GM19452 (cell line): Measurements from ENCODE around the gene IFI27.
A peak's percentile ranks its signal among the peaks of the same experiment; 100 is the strongest.
"Not testable (repeated sequence)": the region's sequence is repeated elsewhere in the genome, so short reads cannot be mapped to it uniquely, and the experiment has no call there.

Experiments used
- ATAC-seq: cut with Tn5 transposase; IDR thresholded peaks from one replicate; pipeline ENCODE4 v1.9.1; 2021; ENCODE audit not compliant: unreplicated experiment

The IFI27 gene

DNA sequence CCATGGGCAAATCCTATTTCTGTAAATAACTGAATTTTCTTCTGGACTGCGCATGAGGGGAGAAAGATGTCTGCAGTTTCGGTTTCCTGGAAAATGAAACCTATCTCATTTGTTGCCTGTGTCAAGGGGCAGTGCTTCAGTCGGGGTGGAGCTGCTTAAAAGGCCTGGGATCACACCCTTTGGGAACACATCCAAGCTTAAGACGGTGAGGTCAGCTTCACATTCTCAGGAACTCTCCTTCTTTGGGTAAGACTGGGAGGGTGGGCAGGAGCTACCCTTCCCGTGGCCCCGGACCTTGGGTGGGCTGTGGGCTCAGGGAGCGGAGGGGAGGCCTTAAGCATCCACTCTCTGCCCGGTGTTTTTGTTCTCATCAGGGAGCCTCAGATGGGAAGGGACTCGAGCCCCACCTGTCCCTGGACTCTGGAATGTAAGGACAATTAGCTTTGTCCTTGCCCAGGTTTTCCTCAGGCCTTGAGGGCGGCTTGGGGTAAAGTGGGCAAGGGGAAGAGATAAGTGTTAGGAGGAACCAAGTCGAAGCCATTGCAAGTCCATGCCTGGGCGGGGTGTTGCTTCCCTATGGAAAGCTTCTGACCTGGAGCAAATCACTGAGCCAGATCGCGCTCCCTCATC, at the start of gene IFI27:
IFI27 (plus strand) TSS at position 185 of the 630 bp plus-strand sequence.
- ATAC-seq: no peak

DNA sequence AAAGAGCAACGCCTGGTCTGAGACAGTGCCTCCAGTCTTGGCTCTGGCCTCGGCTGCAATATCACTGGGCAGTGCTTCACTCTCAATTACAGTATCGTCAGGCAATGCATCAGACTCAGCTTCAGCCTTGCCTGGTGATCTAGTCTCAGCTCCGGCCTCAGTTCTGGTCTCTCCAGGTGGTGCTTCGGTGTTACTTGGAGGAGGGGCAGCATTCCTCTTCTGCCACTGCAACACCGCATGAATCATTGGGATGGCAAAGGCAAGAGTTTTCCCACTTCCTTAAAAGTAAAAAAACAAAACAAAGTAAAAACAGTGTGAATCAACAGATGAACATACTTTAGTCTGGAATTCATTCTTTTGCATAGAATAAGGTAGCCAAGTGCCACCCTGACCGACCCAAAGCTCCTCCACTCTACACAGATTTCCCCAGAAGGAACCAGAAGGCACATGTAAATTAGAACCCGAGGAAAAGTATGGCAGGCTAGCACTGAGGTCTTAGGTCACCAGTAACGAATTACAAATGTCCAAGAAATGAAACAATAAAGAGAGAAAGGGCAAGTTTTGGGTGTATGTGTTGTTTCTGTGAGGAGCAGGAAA, 48.1 kb upstream of the IFI27 start:
- no peak for ATAC-seq

DNA sequence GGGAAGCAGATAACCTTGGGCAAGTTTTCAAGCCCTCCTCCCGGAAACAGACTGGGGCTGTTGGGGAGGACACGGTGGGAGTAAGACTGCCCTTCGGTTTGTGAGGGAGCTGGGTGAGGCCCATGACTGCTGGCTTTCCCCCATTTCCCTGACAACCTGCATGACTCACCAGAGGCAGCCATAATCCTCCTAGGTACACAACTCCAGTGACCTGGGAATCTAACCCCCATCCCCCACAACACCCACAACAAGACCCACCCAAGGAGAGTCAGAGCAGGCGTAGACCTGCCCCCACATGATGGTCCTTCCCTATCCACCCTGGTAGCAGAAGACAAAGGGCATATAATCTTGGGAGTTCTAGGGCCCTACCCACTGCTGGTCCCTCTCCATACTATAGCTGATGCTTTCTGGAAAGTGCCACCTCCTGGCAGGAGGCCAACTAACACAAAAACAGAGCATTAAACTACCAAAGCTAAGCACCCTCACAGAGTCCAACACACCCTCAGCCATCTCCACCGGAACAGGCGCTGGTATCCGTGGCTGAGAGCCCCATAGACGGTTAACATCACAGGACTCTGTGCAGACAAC, 44.4 kb upstream of the IFI27 start:
- ATAC-seq: no peak

DNA sequence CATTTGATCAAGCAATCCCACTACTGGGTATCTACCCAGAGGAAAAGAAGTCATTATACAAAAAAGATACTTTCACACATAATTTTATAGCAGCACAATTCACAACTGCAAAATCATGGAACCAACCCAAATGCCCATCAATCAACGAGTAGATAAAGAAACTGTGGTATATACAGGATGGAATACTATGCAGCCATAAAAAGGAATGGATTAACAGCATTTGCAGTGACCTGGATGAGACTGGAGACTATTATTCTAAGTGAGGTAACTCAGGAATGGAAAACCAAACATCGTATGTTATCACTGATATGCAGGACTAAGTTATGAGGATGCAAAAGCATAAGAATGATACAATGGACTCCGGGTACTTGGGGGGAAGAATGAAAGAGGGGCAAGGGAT, 38.5 kb upstream of the IFI27 start:
- ATAC-seq: not testable (repeated sequence)

DNA sequence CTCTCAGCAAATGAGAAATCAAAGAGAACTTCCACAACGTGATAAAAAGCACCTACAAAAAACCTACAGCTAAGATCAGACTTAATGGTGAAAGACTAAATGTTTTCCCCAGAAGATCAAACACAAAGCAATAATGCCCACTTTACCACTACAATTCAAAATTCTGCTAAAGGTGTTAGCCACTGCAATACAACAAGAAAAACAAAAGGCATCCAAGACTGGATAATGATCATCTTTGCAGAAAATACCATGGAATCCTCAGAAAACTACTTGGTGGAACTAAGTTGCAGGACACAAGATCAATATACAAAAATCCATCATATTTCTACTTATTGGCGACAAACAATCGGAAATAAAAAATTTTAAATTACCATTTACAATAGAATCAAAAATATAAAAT, 36.0 kb upstream of the IFI27 start:
- no peak for ATAC-seq

DNA sequence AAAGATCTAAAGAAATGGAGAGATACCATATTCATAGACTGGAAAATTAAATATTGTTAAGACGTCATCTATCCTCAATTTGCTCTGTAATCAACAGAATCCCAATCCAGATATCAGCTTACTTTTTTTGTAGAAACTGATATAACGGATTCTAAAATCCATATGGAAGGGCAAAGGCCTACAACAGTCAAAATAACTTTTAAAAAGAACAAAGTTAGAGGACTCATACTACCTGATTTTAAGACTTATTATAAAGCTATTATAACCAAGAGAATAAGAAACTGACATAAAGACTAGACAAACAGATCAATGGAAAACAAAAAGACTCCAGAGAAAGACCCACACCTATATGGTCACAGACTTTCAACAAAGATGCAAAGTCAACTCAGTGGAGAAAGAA, 35.5 kb upstream of the IFI27 start:
- ATAC-seq: no peak

DNA sequence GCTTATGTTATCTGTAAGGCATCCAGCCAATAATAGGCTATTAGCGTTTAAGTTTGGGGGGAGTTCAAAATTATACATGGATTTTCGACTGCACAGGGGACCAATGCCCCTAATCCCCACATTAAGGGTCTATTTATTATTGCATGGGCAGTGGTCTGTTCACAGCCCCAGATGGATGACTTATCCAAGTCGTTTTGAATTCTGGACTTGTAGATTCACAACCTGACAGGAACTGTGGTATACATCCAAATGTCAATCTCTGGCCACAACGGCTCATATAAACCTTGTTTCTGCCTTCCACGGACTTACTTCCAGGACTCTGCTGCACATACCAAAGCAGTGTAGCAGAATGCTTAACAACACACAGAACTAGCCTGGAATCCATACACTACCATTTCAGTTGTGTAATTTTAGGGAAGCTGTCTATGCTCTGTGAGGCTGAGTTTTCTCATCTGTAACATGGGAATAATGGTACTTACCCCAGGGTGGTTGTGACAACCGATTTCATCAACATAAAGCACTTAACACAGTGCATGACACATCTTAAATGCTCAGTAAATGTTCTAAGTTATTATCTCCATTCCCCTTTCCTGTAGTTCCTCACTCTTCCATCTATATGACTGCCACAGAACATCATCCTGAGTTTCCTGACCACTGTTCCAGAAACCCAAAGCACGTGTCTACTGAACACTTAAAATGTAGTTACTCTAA, 33.3 kb upstream of the IFI27 start:
- no peak for ATAC-seq

DNA sequence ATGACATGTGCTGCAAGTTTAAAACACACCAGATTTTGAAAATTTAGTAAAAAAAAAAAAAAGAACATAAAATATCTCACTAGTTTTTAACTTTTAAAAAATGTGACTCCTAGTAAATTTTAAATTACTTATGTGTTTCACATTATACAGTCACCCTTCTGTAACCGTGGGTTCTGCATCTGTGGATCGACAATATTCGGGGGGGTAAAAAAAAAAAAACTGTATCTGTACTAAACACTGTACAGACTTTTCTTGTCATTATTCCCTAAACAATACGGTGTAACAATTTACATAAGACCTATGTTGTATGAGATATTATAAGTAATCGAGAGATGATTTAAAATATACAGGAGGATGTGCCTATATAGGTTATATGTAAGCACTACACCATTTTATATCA, 32.7 kb upstream of the IFI27 start:
- ATAC-seq: no peak

DNA sequence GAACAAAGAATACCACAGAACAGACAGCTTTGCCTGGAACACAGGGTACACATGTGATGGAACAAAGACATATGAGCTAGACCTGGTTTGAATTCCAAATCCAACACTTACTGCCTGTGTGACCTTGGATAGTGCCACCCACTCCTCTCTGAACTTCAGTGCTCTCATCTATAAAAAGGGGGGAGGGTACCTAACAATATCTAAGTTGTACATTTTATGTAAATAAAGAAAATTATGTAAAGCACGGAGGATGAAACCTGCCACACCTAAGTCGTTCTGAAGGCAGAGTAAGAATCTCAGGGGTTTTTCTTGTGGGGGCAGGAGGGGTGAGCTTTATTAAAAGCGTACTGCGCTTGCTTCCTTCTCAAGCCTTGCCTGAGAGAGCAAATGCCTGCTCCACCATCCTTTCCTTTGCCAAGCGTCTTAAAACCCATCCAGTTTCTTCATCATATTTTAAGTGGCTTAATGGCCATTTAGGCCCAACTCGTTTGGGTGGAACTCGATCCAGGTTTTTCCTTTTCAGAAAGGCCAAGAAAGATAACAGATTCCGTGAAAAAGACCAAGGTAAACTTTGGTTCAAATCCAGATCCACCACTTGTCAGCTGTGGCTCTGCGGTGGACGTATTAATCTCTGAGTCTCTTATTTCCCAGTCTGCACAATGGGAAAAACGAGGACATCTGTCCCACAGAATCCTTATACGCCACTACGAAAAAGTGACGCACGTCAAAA, 30.5 kb upstream of the IFI27 start:
- no peak for ATAC-seq

DNA sequence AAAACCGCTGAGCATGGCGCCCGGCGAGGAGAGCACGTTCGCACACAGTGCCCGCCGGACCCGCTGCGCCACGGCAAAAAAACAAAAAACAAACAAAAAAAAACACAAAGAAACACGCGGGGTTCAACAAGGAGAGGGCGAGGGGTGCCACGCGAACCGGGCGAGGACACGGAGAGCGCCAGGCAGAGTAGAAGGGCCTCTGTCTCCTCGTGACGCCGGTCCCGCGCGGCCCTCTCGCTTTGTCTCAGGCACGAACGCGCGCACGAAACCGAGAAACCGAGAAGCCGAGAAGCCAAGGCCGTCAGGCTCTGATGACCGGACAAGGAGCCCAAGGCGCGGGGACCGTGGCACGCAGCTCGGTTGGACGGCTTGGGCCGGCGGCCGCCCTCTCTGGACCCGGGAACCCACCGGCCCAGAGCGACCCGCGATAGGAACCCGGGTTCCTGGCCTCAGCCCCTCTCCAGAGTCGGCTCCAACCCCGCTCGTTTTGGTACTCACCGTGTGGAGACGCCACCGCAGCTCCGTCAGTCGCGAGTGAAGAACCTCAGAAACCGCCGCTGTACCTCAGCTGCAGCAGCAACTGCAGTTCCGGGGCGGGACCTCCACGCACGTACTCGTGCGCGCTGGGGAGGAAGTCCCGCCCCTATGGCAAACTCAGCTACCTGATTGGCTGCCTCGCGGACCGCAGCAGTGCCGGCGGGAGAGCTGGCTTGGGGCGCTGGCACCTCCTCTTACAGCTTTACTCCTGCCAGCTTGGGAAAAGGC, 29.7 kb upstream of the IFI27 start, which contains the start of the genes DDX24 and IFI27L1:
DDX24 (minus strand) TSS at position 582 of the 765 bp plus-strand sequence. CDS start 1,460 bp downstream, outside the sequence.
IFI27L1 (plus strand) TSS at position 690 of the 765 bp plus-strand sequence. CDS start 15,628 bp downstream, outside the sequence.
- peak; percentile 98 for ATAC-seq

DNA sequence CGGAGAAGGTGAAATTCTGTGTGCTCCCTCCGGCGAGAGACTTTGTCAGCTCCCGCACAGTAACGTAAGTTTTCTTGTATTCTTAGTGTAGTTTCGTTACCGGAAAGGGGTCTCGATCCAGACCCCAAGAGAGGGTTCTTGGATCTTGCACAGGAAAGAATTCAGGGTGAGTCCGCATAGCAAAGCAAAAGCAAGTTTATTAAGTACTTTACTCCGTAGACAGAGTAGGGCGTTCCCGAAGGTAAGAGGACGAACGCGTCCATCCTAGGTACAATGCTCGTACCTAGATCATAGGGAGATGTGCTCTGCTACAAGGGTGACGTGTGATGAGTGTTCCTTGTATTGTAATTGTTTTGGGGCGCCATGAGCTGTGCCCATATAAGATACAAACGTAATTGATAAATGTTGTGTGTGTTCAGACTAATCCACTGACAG, 29.1 kb upstream of the IFI27 start:
- ATAC-seq: peak; percentile 33

DNA sequence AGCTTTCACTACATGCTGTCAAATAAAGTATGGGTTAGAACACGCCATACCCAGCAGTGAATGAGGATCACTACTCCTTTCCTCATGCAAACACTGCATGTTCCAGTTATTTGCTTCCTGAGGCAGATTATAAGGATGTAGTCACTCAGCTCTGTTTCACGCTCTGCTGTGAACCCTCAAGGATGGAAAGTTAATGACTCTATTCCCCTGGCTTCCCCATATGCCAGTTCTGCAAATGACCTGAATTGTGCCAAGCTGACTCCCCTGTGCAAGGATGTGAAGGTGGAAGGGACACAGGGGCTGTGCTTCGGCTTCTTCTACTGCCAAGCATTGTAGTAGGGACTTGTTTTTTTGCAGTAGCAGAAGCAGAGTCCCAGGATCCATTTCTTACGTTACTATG, 22.6 kb upstream of the IFI27 start:
- no peak for ATAC-seq

DNA sequence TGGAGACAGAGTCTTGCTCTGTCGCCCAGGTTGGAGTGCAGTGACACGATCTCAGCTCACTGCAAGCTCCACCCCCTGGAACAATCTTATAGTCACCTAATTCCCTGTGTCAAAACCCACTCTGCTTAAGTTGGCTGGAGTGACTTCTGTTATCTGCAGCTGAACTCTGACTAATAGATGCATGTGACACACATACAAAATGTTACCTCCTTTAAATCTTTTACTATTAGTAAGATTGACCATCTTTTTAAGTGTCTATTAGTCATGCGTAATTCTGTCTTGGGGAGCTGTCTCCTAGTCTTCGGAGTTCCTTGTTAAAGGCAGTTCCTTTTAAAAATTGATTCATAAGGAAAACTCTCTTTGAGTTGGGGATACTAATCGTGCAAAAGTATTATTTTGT, 22.0 kb upstream of the IFI27 start:
- ATAC-seq: no peak

DNA sequence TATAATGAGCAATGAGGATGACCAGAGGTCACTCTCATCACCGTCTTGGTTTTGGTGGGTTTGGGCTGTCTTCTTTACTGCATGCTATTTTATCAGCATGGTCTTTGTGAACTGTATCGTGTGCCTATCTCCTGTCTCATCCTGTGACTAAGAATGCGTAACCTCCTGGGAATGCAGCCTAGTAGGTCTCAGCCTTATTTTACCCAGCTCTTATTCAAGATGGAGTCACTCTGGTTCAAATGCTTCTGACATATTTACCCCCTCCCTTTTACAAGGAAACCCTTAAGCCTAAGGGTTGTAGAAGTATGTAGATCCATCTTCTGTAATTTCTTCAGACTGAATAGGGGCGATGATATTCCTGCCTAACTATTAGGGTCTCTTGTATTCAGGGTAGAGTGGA, 21.1 kb upstream of the IFI27 start:
- no peak for ATAC-seq

DNA sequence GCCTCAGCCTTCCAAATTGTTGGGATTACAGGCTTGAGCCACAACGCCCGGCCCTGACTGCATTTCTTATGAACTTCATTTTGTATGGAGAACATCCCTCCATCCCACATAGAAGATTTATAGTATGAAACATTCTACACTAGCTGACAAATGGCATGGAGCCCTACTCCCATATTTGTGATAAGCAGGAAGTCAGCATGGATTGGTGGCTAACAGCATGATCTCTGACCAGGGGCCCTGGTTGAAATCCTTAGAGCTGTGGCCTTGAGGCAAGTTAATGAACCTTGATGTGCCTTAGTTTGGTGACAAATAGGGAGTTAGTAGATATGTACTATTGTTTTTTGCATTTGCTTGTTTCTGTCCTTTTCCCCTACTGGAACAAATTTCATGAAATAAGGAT, 17.1 kb upstream of the IFI27 start:
- ATAC-seq: no peak

DNA sequence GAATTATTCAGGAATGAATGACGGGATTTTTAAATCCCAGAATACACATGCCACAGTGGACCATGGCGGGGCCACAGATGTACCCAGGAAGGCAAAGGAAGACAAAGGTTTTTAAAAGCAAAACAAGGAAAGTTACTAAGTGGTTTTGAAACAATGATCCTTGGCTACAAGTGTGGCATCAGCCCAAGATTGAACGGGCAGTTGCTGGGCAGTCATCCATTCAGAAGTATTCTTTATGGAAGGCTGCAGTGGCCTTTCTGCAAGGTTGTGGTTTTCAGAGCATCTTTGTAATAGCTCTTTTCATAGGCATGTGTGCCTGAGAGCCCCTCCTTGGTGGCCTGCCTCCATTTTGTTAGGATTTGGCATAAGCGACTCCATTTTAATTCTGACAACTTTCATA, 13.4 kb upstream of the IFI27 start:
- no peak for ATAC-seq

DNA sequence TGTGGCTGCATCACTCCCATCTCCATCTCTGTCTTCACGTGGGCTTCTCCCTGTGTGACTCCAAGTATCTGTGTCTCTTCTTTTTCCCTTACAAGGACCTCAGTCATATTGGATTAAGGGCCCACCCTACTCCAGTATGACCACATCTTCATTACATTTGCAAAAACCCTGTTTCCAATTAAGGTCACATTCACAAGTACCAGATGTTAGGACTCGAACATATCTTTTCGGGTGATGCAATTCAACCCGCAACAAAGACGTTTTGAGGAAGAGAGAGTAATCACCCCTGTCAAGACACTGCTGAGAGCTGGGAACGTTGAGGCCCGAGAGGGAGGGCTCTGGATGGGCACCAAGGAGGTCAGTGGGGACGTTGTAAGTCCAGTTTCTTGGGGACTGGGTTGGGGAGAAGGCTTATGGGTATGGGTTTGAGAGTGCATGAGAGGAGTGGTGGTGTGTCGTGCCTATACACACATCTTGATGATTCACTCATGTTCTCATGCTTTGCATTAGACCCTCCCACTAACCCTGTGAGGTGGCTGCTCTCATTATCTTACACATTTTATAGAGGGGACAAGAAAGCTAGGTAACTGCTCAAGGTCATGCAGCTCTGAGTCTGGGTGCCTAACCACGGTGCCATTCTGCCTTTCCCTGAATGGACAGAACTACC, 12.1 kb upstream of the IFI27 start:
- ATAC-seq: no peak

DNA sequence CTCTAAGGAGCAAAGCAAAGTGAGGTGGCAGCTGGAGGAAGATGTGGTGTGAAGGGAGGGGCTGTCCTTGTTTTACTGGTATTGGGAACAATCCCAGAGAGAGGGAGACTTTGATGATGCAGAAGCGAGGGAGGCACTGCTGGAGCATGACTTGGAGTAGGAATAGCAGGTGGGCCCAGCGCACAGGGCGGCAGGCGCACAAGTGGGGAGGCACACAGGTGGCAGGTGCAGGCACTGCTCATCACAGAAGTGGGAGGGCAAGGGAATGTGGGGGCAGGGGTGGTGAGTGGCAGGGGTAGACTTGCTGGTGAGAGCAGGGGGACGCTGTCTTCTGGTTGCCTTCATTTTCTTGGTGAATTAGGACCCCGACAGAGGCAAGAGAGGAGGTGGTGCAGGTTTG, 11.5 kb upstream of the IFI27 start:
- ATAC-seq: no peak

DNA sequence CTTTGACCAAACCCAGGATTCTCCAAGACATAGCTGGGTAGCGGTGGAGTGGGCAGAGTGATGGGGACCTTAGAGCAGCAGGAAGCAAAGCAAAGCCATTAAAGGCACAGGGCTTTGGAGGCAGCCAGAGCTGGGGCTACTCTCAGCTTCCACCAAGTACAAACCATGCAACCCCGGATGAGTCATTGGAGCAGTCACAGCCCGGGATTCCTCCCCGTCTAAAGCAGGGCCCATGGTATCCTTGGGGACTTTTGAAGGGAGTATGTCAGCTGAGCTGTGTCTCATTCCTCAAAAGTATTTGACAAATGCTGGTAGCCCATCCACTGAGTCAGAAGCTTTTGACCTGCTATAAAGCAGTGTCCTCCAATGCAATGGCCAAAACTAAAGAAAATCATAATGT, 9.7 kb upstream of the IFI27 start:
- no peak for ATAC-seq

DNA sequence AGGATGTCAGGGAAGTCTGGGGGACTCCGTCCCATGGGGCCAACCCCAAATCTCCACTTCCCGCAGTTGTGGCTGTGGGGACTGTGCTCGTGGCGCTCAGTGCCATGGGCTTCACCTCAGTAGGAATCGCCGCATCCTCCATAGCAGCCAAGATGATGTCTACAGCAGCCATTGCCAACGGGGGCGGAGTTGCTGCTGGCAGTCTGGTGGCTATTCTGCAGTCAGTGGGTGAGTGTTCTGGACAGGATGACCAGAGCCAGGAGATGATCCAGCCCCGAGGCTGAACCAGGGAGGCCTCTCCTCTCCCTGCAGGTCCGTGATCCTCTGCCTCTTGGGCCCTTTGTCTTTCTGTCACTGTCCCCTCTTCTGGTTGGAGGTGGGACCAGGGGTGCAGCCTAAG, 8.8 kb upstream of the IFI27 start:
- ATAC-seq: no peak
